ENCODE results near the gene HVCN1.

HVCN1 gene

GRCh38 chr12:110687396-110688169 is 1.3 kb downstream of the HVCN1 start:
- FAIRE-seq (peak; percentile 92), DNase-seq (ENCODE audit: insufficient read length, low spot score) (no peak)
- TF ChIP-seq SPI1 (IDR thresholded peaks at IDR 0.05; ENCODE audit: low read depth, low read length) (no peak), POLR2A (IDR thresholded peaks at IDR 0.05; ENCODE audit: low read depth, low read length) (no peak), POLR2AphosphoS5 (IDR thresholded peaks at IDR 0.05; ENCODE audit: low read depth, low read length) (no peak), PAX5 (IDR thresholded peaks at IDR 0.05; ENCODE audit: insufficient read depth, low read length, severe bottlenecking) (no peak), POU2F2 (IDR thresholded peaks at IDR 0.05; ENCODE audit: low read depth, low read length) (no peak), TAF1 (IDR thresholded peaks at IDR 0.05; ENCODE audit: low read depth, low read length) (no peak)

GRCh38 chr12:110686294-110686903 is 2.5 kb downstream of the HVCN1 start:
- peak; percentile 16 for FAIRE-seq

DNA sequence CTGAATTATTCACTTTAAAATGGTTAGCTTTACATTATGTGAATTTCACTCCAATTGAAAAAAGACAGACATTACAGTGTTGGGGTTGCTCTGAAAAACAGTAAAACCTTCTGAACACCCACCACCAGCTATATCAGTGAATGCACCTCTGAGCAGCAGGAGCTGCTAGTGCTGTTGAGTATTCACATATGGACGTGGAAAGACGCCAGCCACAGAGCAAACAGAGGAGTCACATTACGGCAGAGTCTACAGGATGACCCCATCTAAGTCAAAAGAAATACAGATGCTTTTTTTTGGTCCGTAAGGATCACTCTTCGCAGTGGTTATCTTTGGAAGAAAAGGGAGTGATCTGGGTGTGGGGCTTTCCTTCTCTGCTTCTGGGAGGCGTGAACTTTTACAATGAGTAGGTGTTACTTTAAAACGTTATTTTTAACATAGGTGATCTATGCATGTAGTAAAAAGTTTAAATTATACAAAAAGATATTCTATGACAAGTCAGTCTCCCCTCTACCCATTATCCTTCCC is 4.5 kb downstream of the HVCN1 start:
- FAIRE-seq (no peak), DNase-seq (ENCODE audit: insufficient read length, low spot score) (no peak)
- TF ChIP-seq TAF1 (IDR thresholded peaks at IDR 0.05; ENCODE audit: low read depth, low read length), result no peak
- no peak for TF ChIP-seq PAX5 (IDR thresholded peaks at IDR 0.05; ENCODE audit: insufficient read depth, low read length, severe bottlenecking)
- TF ChIP-seq POLR2AphosphoS5 (IDR thresholded peaks at IDR 0.05; ENCODE audit: low read depth, low read length), result no peak
- no peak for TF ChIP-seq POU2F2 (IDR thresholded peaks at IDR 0.05; ENCODE audit: low read depth, low read length)
- no peak for TF ChIP-seq SPI1 (IDR thresholded peaks at IDR 0.05; ENCODE audit: low read depth, low read length)
- TF ChIP-seq POLR2A (IDR thresholded peaks at IDR 0.05; ENCODE audit: low read depth, low read length), result no peak

More at GRCh38 chr12:110686294-110686903, 2.5 kb downstream of the HVCN1 start:
- TF ChIP-seq POLR2AphosphoS5 (IDR thresholded peaks at IDR 0.05; ENCODE audit: low read depth, low read length) (no peak), TAF1 (IDR thresholded peaks at IDR 0.05; ENCODE audit: low read depth, low read length) (no peak), POLR2A (IDR thresholded peaks at IDR 0.05; ENCODE audit: low read depth, low read length) (no peak), SPI1 (IDR thresholded peaks at IDR 0.05; ENCODE audit: low read depth, low read length) (no peak), PAX5 (IDR thresholded peaks at IDR 0.05; ENCODE audit: insufficient read depth, low read length, severe bottlenecking) (no peak), POU2F2 (IDR thresholded peaks at IDR 0.05; ENCODE audit: low read depth, low read length) (no peak)
- no peak for DNase-seq (ENCODE audit: insufficient read length, low spot score)

- DNase-seq (ENCODE audit: insufficient read length, low spot score) (no peak), FAIRE-seq (no peak)
- TF ChIP-seq POLR2AphosphoS5 (IDR thresholded peaks at IDR 0.05; ENCODE audit: low read depth, low read length) (no peak), SPI1 (IDR thresholded peaks at IDR 0.05; ENCODE audit: low read depth, low read length) (no peak), PAX5 (IDR thresholded peaks at IDR 0.05; ENCODE audit: insufficient read depth, low read length, severe bottlenecking) (no peak), TAF1 (IDR thresholded peaks at IDR 0.05; ENCODE audit: low read depth, low read length) (no peak), POLR2A (IDR thresholded peaks at IDR 0.05; ENCODE audit: low read depth, low read length) (no peak), POU2F2 (IDR thresholded peaks at IDR 0.05; ENCODE audit: low read depth, low read length) (no peak)
Observed at GRCh38 chr12:110683888-110684287, 5.0 kb downstream of the HVCN1 start.

DNA sequence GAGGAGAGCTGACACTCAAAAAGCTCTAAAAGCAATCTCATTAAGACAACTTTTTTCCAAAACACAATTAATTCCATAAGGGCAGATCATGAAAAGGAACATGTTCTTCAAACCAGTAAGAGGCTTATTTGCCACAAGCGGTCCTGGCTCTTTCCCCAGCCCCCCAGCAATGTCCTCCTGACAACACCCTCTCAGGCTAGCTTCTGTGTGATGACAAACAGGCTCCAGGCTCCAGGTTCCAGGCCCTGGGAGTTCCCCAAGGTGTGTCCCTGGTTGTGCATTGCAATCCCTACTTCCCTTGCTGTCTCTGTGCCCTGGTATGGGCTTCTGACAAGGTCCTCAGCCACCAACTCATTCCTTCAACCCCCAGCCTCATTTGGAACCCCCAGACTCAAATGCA is 8.9 kb downstream of the HVCN1 start:
- no peak for DNase-seq (ENCODE audit: insufficient read length, low spot score)
- FAIRE-seq, result no peak

DNA sequence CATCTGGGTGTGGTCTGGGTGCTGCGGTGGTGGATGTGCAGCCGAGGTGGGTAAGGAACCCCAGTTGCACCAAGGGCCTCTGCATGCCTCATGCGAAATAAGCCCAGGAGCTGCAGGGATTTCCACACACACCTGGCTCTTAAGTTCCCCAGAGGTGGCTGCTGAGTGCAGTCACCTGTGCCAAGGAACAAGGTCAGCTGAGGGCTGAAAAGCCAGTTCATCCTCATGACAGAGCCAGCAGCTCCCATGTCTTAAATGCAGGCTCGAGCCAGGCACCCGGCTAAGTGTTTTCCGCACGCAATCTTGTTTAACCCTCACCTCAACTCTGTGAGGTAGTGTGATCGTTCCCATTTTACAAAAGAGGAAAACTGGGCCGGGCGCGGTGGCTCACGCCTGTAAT is 9.7 kb downstream of the HVCN1 start:
- FAIRE-seq, result peak; percentile 52
- no peak for DNase-seq (ENCODE audit: insufficient read length, low spot score)
- TF ChIP-seq POU2F2 (IDR thresholded peaks at IDR 0.05; ENCODE audit: low read depth, low read length) (no peak), POLR2A (IDR thresholded peaks at IDR 0.05; ENCODE audit: low read depth, low read length) (no peak), TAF1 (IDR thresholded peaks at IDR 0.05; ENCODE audit: low read depth, low read length) (no peak), POLR2AphosphoS5 (IDR thresholded peaks at IDR 0.05; ENCODE audit: low read depth, low read length) (no peak), PAX5 (IDR thresholded peaks at IDR 0.05; ENCODE audit: insufficient read depth, low read length, severe bottlenecking) (no peak), SPI1 (IDR thresholded peaks at IDR 0.05; ENCODE audit: low read depth, low read length) (no peak)

More for the DNA sequence above, 8.9 kb downstream of the HVCN1 start:
- no peak for TF ChIP-seq POLR2A (IDR thresholded peaks at IDR 0.05; ENCODE audit: low read depth, low read length)
- TF ChIP-seq TAF1 (IDR thresholded peaks at IDR 0.05; ENCODE audit: low read depth, low read length), result no peak
- TF ChIP-seq PAX5 (IDR thresholded peaks at IDR 0.05; ENCODE audit: insufficient read depth, low read length, severe bottlenecking), result no peak

DNA sequence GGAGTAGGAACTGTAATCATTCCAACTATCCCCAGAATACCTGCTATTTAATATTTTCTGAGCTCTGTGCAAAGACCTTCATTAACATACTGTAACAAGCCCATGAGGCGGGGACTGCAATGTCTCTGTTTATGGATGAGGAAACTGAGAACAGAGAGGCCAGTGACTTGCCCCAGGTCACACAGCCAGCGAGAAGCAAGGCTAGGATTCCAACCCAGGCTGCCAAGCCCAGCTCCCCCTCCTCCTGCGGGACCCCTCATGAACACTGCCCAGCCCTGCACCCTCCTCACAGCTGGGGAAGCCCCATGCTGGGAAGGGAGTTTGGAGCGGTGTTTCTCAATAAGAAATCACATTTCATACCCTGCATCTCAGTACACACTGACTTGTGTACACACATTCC is 10.9 kb downstream of the HVCN1 start:
- no peak for DNase-seq (ENCODE audit: insufficient read length, low spot score)
- no peak for TF ChIP-seq POU2F2 (IDR thresholded peaks at IDR 0.05; ENCODE audit: low read depth, low read length)
- no peak for TF ChIP-seq TAF1 (IDR thresholded peaks at IDR 0.05; ENCODE audit: low read depth, low read length)
- TF ChIP-seq POLR2A (IDR thresholded peaks at IDR 0.05; ENCODE audit: low read depth, low read length), result no peak
- no peak for TF ChIP-seq SPI1 (IDR thresholded peaks at IDR 0.05; ENCODE audit: low read depth, low read length)
- no peak for TF ChIP-seq POLR2AphosphoS5 (IDR thresholded peaks at IDR 0.05; ENCODE audit: low read depth, low read length)
- TF ChIP-seq PAX5 (IDR thresholded peaks at IDR 0.05; ENCODE audit: insufficient read depth, low read length, severe bottlenecking), result no peak
- FAIRE-seq, result no peak

GRCh38 chr12:110677206-110677911 is 11.6 kb downstream of the HVCN1 start:
- TF ChIP-seq POU2F2 (IDR thresholded peaks at IDR 0.05; ENCODE audit: low read depth, low read length), result no peak
- TF ChIP-seq TAF1 (IDR thresholded peaks at IDR 0.05; ENCODE audit: low read depth, low read length), result no peak
- peak; percentile 75 for TF ChIP-seq PAX5 (IDR thresholded peaks at IDR 0.05; ENCODE audit: insufficient read depth, low read length, severe bottlenecking)
- peak; percentile 25; the same call in 1 of the 2 replicates for TF ChIP-seq SPI1 (IDR thresholded peaks at IDR 0.05; ENCODE audit: low read depth, low read length)
- TF ChIP-seq POLR2A (IDR thresholded peaks at IDR 0.05; ENCODE audit: low read depth, low read length), result no peak
- no peak for TF ChIP-seq POLR2AphosphoS5 (IDR thresholded peaks at IDR 0.05; ENCODE audit: low read depth, low read length)
- FAIRE-seq (peak; percentile 90), DNase-seq (ENCODE audit: insufficient read length, low spot score) (no peak)

GRCh38 chr12:110676171-110676570 is 12.7 kb downstream of the HVCN1 start:
- FAIRE-seq (no peak), DNase-seq (ENCODE audit: insufficient read length, low spot score) (no peak)
- TF ChIP-seq PAX5 (IDR thresholded peaks at IDR 0.05; ENCODE audit: insufficient read depth, low read length, severe bottlenecking) (no peak), SPI1 (IDR thresholded peaks at IDR 0.05; ENCODE audit: low read depth, low read length) (no peak), TAF1 (IDR thresholded peaks at IDR 0.05; ENCODE audit: low read depth, low read length) (no peak), POLR2AphosphoS5 (IDR thresholded peaks at IDR 0.05; ENCODE audit: low read depth, low read length) (no peak), POU2F2 (IDR thresholded peaks at IDR 0.05; ENCODE audit: low read depth, low read length) (no peak), POLR2A (IDR thresholded peaks at IDR 0.05; ENCODE audit: low read depth, low read length) (no peak)
